ENCODE results near the gene SLC6A18.

Gene SLC6A18

GRCh38 chr5:1241509-1242080, 16.4 kb downstream of the SLC6A18 start:
- no peaks in the 10 kb centered on the region for H3K36me3 ChIP-seq
- TF ChIP-seq Cebpa-rat (IDR thresholded peaks at IDR 0.05) = no peak

GRCh38 chr5:1242733-1243486, 17.7 kb downstream of the SLC6A18 start:
- Histone ChIP-seq H3K36me3 (no peaks in the 10 kb centered on the region), H3K4me2 (no peak overlapping the region), H3K9me3 (no peaks in the 10 kb centered on the region), H4K20me1 (peaks cover 51% of the 10 kb centered on the region), H3K27me3 (peaks cover 43% of the 10 kb centered on the region), H3K27ac (no peak overlapping the region), H3K9ac (no peak overlapping the region), H3K4me1 (peaks cover 19% of the 10 kb centered on the region; the same call in 1 of the 2 replicates), H3K4me3 (no peak overlapping the region)
- TF ChIP-seq Cebpa-rat (IDR thresholded peaks at IDR 0.05) = no peak

More at GRCh38 chr5:1241509-1242080, 16.4 kb downstream of the SLC6A18 start:
- Histone ChIP-seq H3K9ac (no peak overlapping the region), H3K4me3 (no peak overlapping the region), H4K20me1 (peaks cover 37% of the 10 kb centered on the region), H3K4me2 (no peak overlapping the region), H3K27me3 (peaks cover 30% of the 10 kb centered on the region), H3K27ac (no peak overlapping the region), H3K4me1 (peaks cover 12% of the 10 kb centered on the region; the same call in 1 of the 2 replicates), H3K9me3 (peaks cover 5% of the 10 kb centered on the region)

- Histone ChIP-seq H3K27me3 (peaks cover 50% of the 10 kb centered on the region), H3K27ac (no peak overlapping the region), H3K4me2 (no peak overlapping the region), H3K9ac (no peak overlapping the region), H3K36me3 (no peaks in the 10 kb centered on the region), H4K20me1 (peaks cover 58% of the 10 kb centered on the region), H3K4me1 (peaks cover 19% of the 10 kb centered on the region; the same call in 1 of the 2 replicates), H3K9me3 (no peaks in the 10 kb centered on the region), H3K4me3 (no peak overlapping the region)
- no peak for TF ChIP-seq Cebpa-rat (IDR thresholded peaks at IDR 0.05)
These were observed 18.4 kb downstream of the SLC6A18 start for GRCh38 chr5:1243487-1244130.

- no peak overlapping the region for H3K9ac ChIP-seq
- H3K27ac ChIP-seq = no peak overlapping the region
- TF ChIP-seq Cebpa-rat (IDR thresholded peaks at IDR 0.05) = no peak
- no peak overlapping the region for H3K4me2 ChIP-seq
- H3K27me3 ChIP-seq = peaks cover 50% of the 10 kb centered on the region
- H3K36me3 ChIP-seq = no peaks in the 10 kb centered on the region
- peaks cover 64% of the 10 kb centered on the region for H4K20me1 ChIP-seq
- no peaks in the 10 kb centered on the region for H3K9me3 ChIP-seq
- H3K4me3 ChIP-seq = no peak overlapping the region
- peaks cover 19% of the 10 kb centered on the region; the same call in 1 of the 2 replicates for H3K4me1 ChIP-seq
These were observed 19.1 kb downstream of the SLC6A18 start for GRCh38 chr5:1244255-1244654.

GRCh38 chr5:1244976-1245375, 19.8 kb downstream of the SLC6A18 start:
- H3K36me3 ChIP-seq = no peaks in the 10 kb centered on the region
- peaks cover 71% of the 10 kb centered on the region for H4K20me1 ChIP-seq
- no peak overlapping the region for H3K9ac ChIP-seq
- TF ChIP-seq Cebpa-rat (IDR thresholded peaks at IDR 0.05) = no peak
- peaks cover 50% of the 10 kb centered on the region for H3K27me3 ChIP-seq
- no peak overlapping the region for H3K27ac ChIP-seq
- H3K4me3 ChIP-seq = no peak overlapping the region
- peaks cover 19% of the 10 kb centered on the region; the same call in 1 of the 2 replicates for H3K4me1 ChIP-seq
- H3K9me3 ChIP-seq = no peaks in the 10 kb centered on the region
- H3K4me2 ChIP-seq = no peak overlapping the region

GRCh38 chr5:1245905-1246576, 20.9 kb downstream of the SLC6A18 start:
- no peak for TF ChIP-seq Cebpa-rat (IDR thresholded peaks at IDR 0.05)
- Histone ChIP-seq H3K9me3 (no peaks in the 10 kb centered on the region), H3K9ac (no peak overlapping the region), H4K20me1 (peaks cover 82% of the 10 kb centered on the region), H3K4me1 (peaks cover 19% of the 10 kb centered on the region; the same call in 1 of the 2 replicates), H3K4me3 (no peak overlapping the region), H3K36me3 (no peaks in the 10 kb centered on the region), H3K27me3 (peaks cover 50% of the 10 kb centered on the region), H3K4me2 (peak overlapping the region; percentile 26), H3K27ac (no peak overlapping the region)

- Histone ChIP-seq H3K4me2 (peak overlapping the region; percentile 26), H3K27ac (no peak overlapping the region), H3K36me3 (no peaks in the 10 kb centered on the region), H3K9me3 (no peaks in the 10 kb centered on the region), H3K4me1 (peaks cover 19% of the 10 kb centered on the region; the same call in 1 of the 2 replicates), H3K4me3 (no peak overlapping the region), H3K27me3 (peaks cover 50% of the 10 kb centered on the region), H3K9ac (no peak overlapping the region), H4K20me1 (peaks cover 90% of the 10 kb centered on the region)
- TF ChIP-seq Cebpa-rat (IDR thresholded peaks at IDR 0.05) = no peak
These were observed 21.7 kb downstream of the SLC6A18 start for GRCh38 chr5:1246711-1247431.

- no peak overlapping the region for H3K9ac ChIP-seq
- peaks cover 19% of the 10 kb centered on the region; the same call in 1 of the 2 replicates for H3K4me1 ChIP-seq
- H3K27me3 ChIP-seq = peaks cover 46% of the 10 kb centered on the region
- H4K20me1 ChIP-seq = peaks cover 92% of the 10 kb centered on the region
- no peak for TF ChIP-seq Cebpa-rat (IDR thresholded peaks at IDR 0.05)
- no peak overlapping the region for H3K4me3 ChIP-seq
- no peaks in the 10 kb centered on the region for H3K9me3 ChIP-seq
- H3K4me2 ChIP-seq = no peak overlapping the region
- peaks cover under 1% of the 10 kb centered on the region; the same call in 1 of the 2 replicates for H3K36me3 ChIP-seq
- no peak overlapping the region for H3K27ac ChIP-seq
These were observed 22.6 kb downstream of the SLC6A18 start for GRCh38 chr5:1247811-1248210.

Data from BLaER1 (cell line).